T-cell (primary cell): ENCODE data around the gene RERE. TPM values are rescaled to one million over a fixed set of nuclear protein-coding genes. Genes with fewer than 3 reads are reported as not detected.

ENCODE experiments used
- ATAC-seq, 4 experiments: fragments of 200-7000 bp in 3 of 4; fragments of 150-1000 bp in 1 of 4; cut with Tn5 transposase; replicated peaks in 1 of 4; 1 replicate in 3 of 4; 2 replicates in 1 of 4; pipeline ENCODE4 v1.10.0; 2021; ENCODE audit warnings: moderate library complexity in 3 of 4, mild to moderate bottlenecking in 2 of 4, moderate number of reproducible peaks in 1 of 4
- CTCF ChIA-PET, 2 donors: fragments of 300-600 bp; sonication (Branson Sonifier 250); formaldehyde crosslinking; loops; one replicate each; lab custom pipeline; 2022; ENCODE audit warnings: antibody characterized with exemption in 2 of 2; lab: Charles Lee
- POLR2A ChIA-PET, 2 donors: fragments of 300-600 bp; sonication (Branson Sonifier 250); formaldehyde crosslinking; loops; one replicate each; lab custom pipeline; 2022; ENCODE audit warnings: antibody characterized with exemption in 2 of 2; lab: Charles Lee
- DNase-seq, 35 experiments: peaks; one replicate each; pipeline versions ENCODE4 v3.0.0 to v3.0.0-alpha.2; 2013 to 2023
- H3K27ac ChIP-seq: one replicate; pipeline ENCODE4 v1.5.1; 2013; ENCODE audit warnings: low read length
- H3K27me3 ChIP-seq, 2 experiments: replicated peaks in 1 of 2; 1 replicate in 1 of 2; 2 replicates in 1 of 2; pipeline versions ENCODE4 v1.6.1 to v1.7.0; 2013; ENCODE audit warnings: low read length in 1 of 2, mixed read lengths in 1 of 2; ENCODE audit not compliant: control insufficient read depth in 2 of 2, insufficient read depth in 2 of 2; ENCODE audit errors: extremely low read depth in 1 of 2
- H3K36me3 ChIP-seq, 2 donors: 1 replicate in 1 of 2; 2 replicates in 1 of 2; pipeline versions ENCODE4 v1.6.1 to v1.7.0; 2013; ENCODE audit warnings: low read length in 1 of 2; ENCODE audit not compliant: control insufficient read depth in 2 of 2, insufficient read depth in 1 of 2; ENCODE audit errors: extremely low read depth in 1 of 2
- H3K4me1 ChIP-seq, 2 experiments: 1 replicate in 1 of 2; 2 replicates in 1 of 2; pipeline versions ENCODE4 v1.6.1 to v1.7.0; 2013; ENCODE audit warnings: low read length in 2 of 2, mixed read lengths in 1 of 2; ENCODE audit not compliant: insufficient read depth in 2 of 2, control insufficient read depth in 1 of 2; ENCODE audit errors: extremely low read depth in 1 of 2
- H3K4me3 ChIP-seq, 2 donors: 1 replicate in 1 of 2; 2 replicates in 1 of 2; pipeline versions ENCODE4 v1.5.1 to v1.7.0; 2013; ENCODE audit warnings: mild to moderate bottlenecking in 2 of 2, low read length in 1 of 2, moderate library complexity in 1 of 2; ENCODE audit not compliant: control insufficient read depth in 1 of 2; ENCODE audit errors: extremely low read depth in 1 of 2
- H3K9me3 ChIP-seq: 2 replicates; pipeline ENCODE4 v1.7.0; 2013
- H3K27ac Mint-ChIP-seq, 2 donors: one replicate each; pipeline ENCODE4 v1.8.0; 2020 to 2021; ENCODE audit warnings: mild to moderate bottlenecking in 2 of 2, mixed read lengths in 2 of 2
- H3K27me3 Mint-ChIP-seq, 2 donors: one replicate each; pipeline ENCODE4 v1.8.0; 2021 to 2022; ENCODE audit warnings: mixed read lengths in 2 of 2
- H3K36me3 Mint-ChIP-seq: one replicate; pipeline ENCODE4 v1.8.0; 2021; ENCODE audit warnings: mixed read lengths
- H3K4me1 Mint-ChIP-seq, 3 donors: one replicate each; pipeline ENCODE4 v1.8.0; 2020 to 2022; ENCODE audit warnings: mixed read lengths in 3 of 3, mild to moderate bottlenecking in 1 of 3
- H3K4me3 Mint-ChIP-seq, 3 donors: one replicate each; pipeline ENCODE4 v1.8.0; 2020 to 2022; ENCODE audit warnings: mild to moderate bottlenecking in 3 of 3, mixed read lengths in 3 of 3, moderate library complexity in 3 of 3
- H3K9me3 Mint-ChIP-seq, 3 donors: one replicate each; pipeline ENCODE4 v1.8.0; 2020 to 2022; ENCODE audit warnings: mixed read lengths in 3 of 3
- WGBS: methylation state at CpG from one replicate; pipeline ENCODE4 v1.1.5; 2013; ENCODE audit warnings: missing lambda C conversion rate; ENCODE audit not compliant: insufficient coverage; 5-methylcytosine and 5-hydroxymethylcytosine counted together
- total RNA-seq, 35 experiments: library from RNA in 6 of 35; stranded (reverse) in 6 of 35; fragments of 120-200 nt in 1 of 35; gene quantifications; one replicate each; pipeline versions ENCODE4 v1.2.1 to v1.2.4 and lab custom pipeline; 2013 to 2026

Gene RERE
- total RNA-seq, 5 donors from 2014 or later (not counting 1 experiment from before 2014, with no cell fraction given) = 85.1 to 116 (median 103) TPM

GRCh38 chr1:8333246-8333987 is 484.0 kb downstream of the RERE start:
- no peak for ATAC-seq

GRCh38 chr1:8332806-8333205 is 484.6 kb downstream of the RERE start:
- H3K4me3 ChIP-seq = no peak overlapping the region
- H3K36me3 Mint-ChIP-seq = peaks cover 7% of the 10 kb centered on the region
- no peaks in the 10 kb centered on the region for H3K4me1 ChIP-seq
- POLR2A ChIA-PET = no interaction called here
- WGBS = 90% methylated on average over 14 of the region's 16 CpGs
- H3K27me3 ChIP-seq = no peaks in the 10 kb centered on the region
- no peaks in the 10 kb centered on the region for H3K9me3 ChIP-seq
- no peaks in the 10 kb centered on the region for H3K4me1 Mint-ChIP-seq
- no peak overlapping the region for H3K27ac ChIP-seq
- DNase-seq (no peak), ATAC-seq (no peak)
- H3K36me3 ChIP-seq = no peaks in the 10 kb centered on the region
- no peak overlapping the region for H3K4me3 Mint-ChIP-seq
- H3K27me3 Mint-ChIP-seq = no peaks in the 10 kb centered on the region
- H3K9me3 Mint-ChIP-seq = peaks cover 0 to 3% (median 2%) of the 10 kb centered on the region in 3 donors
- H3K27ac Mint-ChIP-seq = no peak overlapping the region
- CTCF ChIA-PET = no interaction called here

More at GRCh38 chr1:8333246-8333987, 484.0 kb downstream of the RERE start:
- 97% methylated on average over 15 of the region's 16 CpGs for WGBS
- CTCF ChIA-PET = interaction anchor here in 1 of 2 donors (0.7 kb wide), 1 partner anchor 302 kb away, joined by 5 read pairs; no protein-coding TSS in a partner anchor
- Mint-ChIP-seq H3K27me3 (no peaks in the 10 kb centered on the region), H3K4me3 (no peak overlapping the region), H3K27ac (no peak overlapping the region), H3K36me3 (peaks cover 7% of the 10 kb centered on the region), H3K9me3 (peaks cover 0 to 3% (median 2%) of the 10 kb centered on the region in 3 donors), H3K4me1 (no peaks in the 10 kb centered on the region)
- Histone ChIP-seq H3K36me3 (no peaks in the 10 kb centered on the region), H3K4me3 (no peak overlapping the region), H3K9me3 (no peaks in the 10 kb centered on the region), H3K4me1 (no peaks in the 10 kb centered on the region), H3K27me3 (no peaks in the 10 kb centered on the region), H3K27ac (no peak overlapping the region)
- POLR2A ChIA-PET = no interaction called here
- no peak for DNase-seq

- peaks cover 5% of the 10 kb centered on the region for H3K36me3 Mint-ChIP-seq
- H3K4me3 Mint-ChIP-seq = no peak overlapping the region
- no peak overlapping the region for H3K27ac Mint-ChIP-seq
- DNase-seq (no peak), ATAC-seq (no peak)
- ChIA-PET CTCF (no interaction called here), POLR2A (no interaction called here)
- no peaks in the 10 kb centered on the region for H3K27me3 ChIP-seq
- no peaks in the 10 kb centered on the region for H3K9me3 Mint-ChIP-seq
- no peaks in the 10 kb centered on the region for H3K27me3 Mint-ChIP-seq
- WGBS = 94% methylated on average over 43 of the region's 47 CpGs
- H3K4me1 Mint-ChIP-seq = no peaks in the 10 kb centered on the region
- H3K9me3 ChIP-seq = no peaks in the 10 kb centered on the region
- H3K27ac ChIP-seq = no peak overlapping the region
- no peak overlapping the region for H3K4me3 ChIP-seq
- H3K36me3 ChIP-seq = no peaks in the 10 kb centered on the region
- H3K4me1 ChIP-seq = no peaks in the 10 kb centered on the region
Measured at GRCh38 chr1:8330271-8331125, 486.9 kb downstream of the RERE start.

- 74% methylated on average over 13 of the region's 14 CpGs for WGBS
- Histone ChIP-seq H3K36me3 (no peaks in the 10 kb centered on the region), H3K4me3 (no peak overlapping the region), H3K4me1 (no peaks in the 10 kb centered on the region), H3K27me3 (no peaks in the 10 kb centered on the region), H3K9me3 (no peaks in the 10 kb centered on the region), H3K27ac (no peak overlapping the region)
- no peak overlapping the region for H3K4me3 Mint-ChIP-seq
- ChIA-PET POLR2A (no interaction called here), CTCF (no interaction called here)
- no peak overlapping the region for H3K27ac Mint-ChIP-seq
- H3K9me3 Mint-ChIP-seq = no peaks in the 10 kb centered on the region
- H3K4me1 Mint-ChIP-seq = no peaks in the 10 kb centered on the region
- peaks cover 5% of the 10 kb centered on the region for H3K36me3 Mint-ChIP-seq
- H3K27me3 Mint-ChIP-seq = no peaks in the 10 kb centered on the region
- ATAC-seq = no peak
- no peak for DNase-seq
Measured at GRCh38 chr1:8329858-8330257, 487.6 kb downstream of the RERE start.

- ChIA-PET CTCF (no interaction called here), POLR2A (no interaction called here)
- Histone ChIP-seq H3K9me3 (no peaks in the 10 kb centered on the region), H3K4me1 (no peaks in the 10 kb centered on the region), H3K36me3 (no peaks in the 10 kb centered on the region), H3K27me3 (no peaks in the 10 kb centered on the region), H3K4me3 (no peak overlapping the region), H3K27ac (no peak overlapping the region)
- H3K36me3 Mint-ChIP-seq = peaks cover 5% of the 10 kb centered on the region
- no peak overlapping the region for H3K4me3 Mint-ChIP-seq
- ATAC-seq (no peak), DNase-seq (no peak)
- H3K4me1 Mint-ChIP-seq = no peaks in the 10 kb centered on the region
- WGBS = 76% methylated on average over 8 of the region's 12 CpGs
- H3K27me3 Mint-ChIP-seq = no peaks in the 10 kb centered on the region
- H3K27ac Mint-ChIP-seq = no peak overlapping the region
- H3K9me3 Mint-ChIP-seq = no peaks in the 10 kb centered on the region
Measured at GRCh38 chr1:8329439-8329838, 488.0 kb downstream of the RERE start.

- Histone ChIP-seq H3K36me3 (no peaks in the 10 kb centered on the region), H3K4me1 (no peaks in the 10 kb centered on the region), H3K9me3 (no peaks in the 10 kb centered on the region), H3K4me3 (no peak overlapping the region), H3K27ac (no peak overlapping the region), H3K27me3 (no peaks in the 10 kb centered on the region)
- ChIA-PET POLR2A (no interaction called here), CTCF (no interaction called here)
- DNase-seq (no peak), ATAC-seq (no peak)
- WGBS = 92% methylated on average over 14 of the region's 18 CpGs
- H3K27ac Mint-ChIP-seq = no peak overlapping the region
- no peak overlapping the region for H3K4me3 Mint-ChIP-seq
- H3K4me1 Mint-ChIP-seq = no peaks in the 10 kb centered on the region
- no peaks in the 10 kb centered on the region for H3K9me3 Mint-ChIP-seq
- peaks cover 5% of the 10 kb centered on the region for H3K36me3 Mint-ChIP-seq
- H3K27me3 Mint-ChIP-seq = no peaks in the 10 kb centered on the region
Measured at GRCh38 chr1:8328271-8328670, 489.2 kb downstream of the RERE start.
